GM12801 (cell line): ENCODE data around the gene ZCCHC17.

Experiments
- CTCF ChIP-seq: IDR thresholded peaks from one replicate; pipeline ENCODE4 v1.5.1; 2011; ENCODE audit warnings: control low read depth; ENCODE audit not compliant: insufficient read length; ENCODE audit errors: extremely low read depth

The ZCCHC17 gene

GRCh38 chr1:31263408-31263807 is 33.4 kb upstream of the ZCCHC17 start:
- no peak for TF ChIP-seq CTCF

- no peak for TF ChIP-seq CTCF
Observed at GRCh38 chr1:31264790-31265386, 31.9 kb upstream of the ZCCHC17 start.

GRCh38 chr1:31266547-31266946 is 30.3 kb upstream of the ZCCHC17 start:
- no peak for TF ChIP-seq CTCF

DNA sequence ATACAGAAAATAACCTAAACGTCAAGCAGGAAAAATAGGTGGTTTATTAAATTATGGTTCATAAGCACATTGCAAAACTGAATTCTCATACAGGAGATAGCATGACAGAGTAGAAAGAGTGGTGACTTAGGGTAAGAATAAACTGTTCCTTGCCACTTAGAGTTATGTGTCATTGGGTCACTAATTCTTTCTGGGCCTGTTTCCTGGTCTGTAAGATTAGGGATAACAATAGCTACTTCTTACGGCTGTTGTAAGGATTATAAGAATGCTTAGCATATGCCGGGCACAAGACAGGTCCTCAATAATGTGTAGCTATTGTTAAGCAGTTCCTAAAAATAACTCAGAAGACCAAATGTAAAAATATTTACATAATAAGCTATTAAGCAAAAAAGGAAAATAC is 24.5 kb upstream of the ZCCHC17 start:
- TF ChIP-seq CTCF: no peak

- no peak for TF ChIP-seq CTCF
Observed at GRCh38 chr1:31273619-31274018, 23.2 kb upstream of the ZCCHC17 start.

DNA sequence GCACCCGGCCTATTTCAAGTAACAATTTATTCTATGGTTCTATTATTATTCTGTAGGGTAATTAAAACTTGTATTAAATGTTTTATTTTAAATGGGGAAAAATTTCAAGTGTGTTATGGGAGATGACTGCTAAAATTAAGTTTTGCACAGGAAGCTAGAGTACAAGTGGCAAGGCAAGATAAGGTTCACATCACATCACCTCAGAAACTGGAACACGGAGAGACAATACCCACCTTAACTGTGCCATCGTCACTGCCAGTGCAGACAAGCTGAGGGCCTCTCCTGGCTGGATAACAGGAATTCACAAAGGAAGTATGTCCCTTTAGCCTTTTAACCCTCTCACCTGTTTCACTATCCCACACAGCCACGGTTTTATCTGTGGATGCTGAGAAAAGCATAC is 7.8 kb upstream of the ZCCHC17 start:
- no peak for TF ChIP-seq CTCF

- no peak for TF ChIP-seq CTCF
Observed at GRCh38 chr1:31295874-31296485, 852 bp upstream of the ZCCHC17 start.
